ENCODE results near the gene SLC19A3. TPM values are rescaled to one million over a fixed set of nuclear protein-coding genes. Genes with fewer than 3 reads are reported as not detected.
"Not testable (repeated sequence)": the region's sequence is repeated elsewhere in the genome, so short reads cannot be mapped to it uniquely, and the experiment has no call there.

The SLC19A3 gene
- total RNA-seq (2014; rRNA removed; shearing (Covaris generic)), result not detected in 2 replicates
- polyA plus RNA-seq (2015; cell fraction: cytosol; rRNA removed), result 0.07 TPM in 1 of 2 replicates, not detected in the other
- 0.09 and 0.51 TPM in 2 replicates for polyA plus RNA-seq (2015; cell fraction: nucleus; rRNA removed)

GRCh38 chr2:227717687-227718567, at the start of gene SLC19A3:
TSS of gene SLC19A3 (minus strand) at chr2:227718028. CDS start at chr2:227702318, 15,710 bp downstream.
- DNase-seq (ENCODE audit: low read depth), result no peak

GRCh38 chr2:227766373-227766883, 48.6 kb upstream of the SLC19A3 start:
- DNase-seq (ENCODE audit: low read depth), result peak; percentile 73

GRCh38 chr2:227765788-227766372, 48.1 kb upstream of the SLC19A3 start:
- DNase-seq (ENCODE audit: low read depth), result no peak

- no peak for DNase-seq (ENCODE audit: low read depth)
Observed at GRCh38 chr2:227761740-227762476, 44.1 kb upstream of the SLC19A3 start.

GRCh38 chr2:227759411-227760118, 41.7 kb upstream of the SLC19A3 start:
- DNase-seq (ENCODE audit: low read depth), result no peak

GRCh38 chr2:227756261-227756660, 38.4 kb upstream of the SLC19A3 start:
- not testable (repeated sequence) for DNase-seq (ENCODE audit: low read depth)

GRCh38 chr2:227748079-227748478, 30.3 kb upstream of the SLC19A3 start:
- DNase-seq (ENCODE audit: low read depth), result no peak

- DNase-seq (ENCODE audit: low read depth), result no peak
Observed at GRCh38 chr2:227745594-227745993, 27.8 kb upstream of the SLC19A3 start, which contains the start of gene SCYGR8. TSS of gene SCYGR8 (plus strand) at chr2:227745894. CDS start at chr2:227745894, 0 bp downstream.

GRCh38 chr2:227740705-227741104, 22.9 kb upstream of the SLC19A3 start:
- not testable (repeated sequence) for DNase-seq (ENCODE audit: low read depth)

- no peak for DNase-seq (ENCODE audit: low read depth)
Observed at GRCh38 chr2:227739351-227739750, 21.5 kb upstream of the SLC19A3 start.

GRCh38 chr2:227728035-227728434, 10.2 kb upstream of the SLC19A3 start, which contains the start of gene SCYGR7:
TSS of gene SCYGR7 (plus strand) at chr2:227728335. CDS start at chr2:227728335, 0 bp downstream.
- DNase-seq (ENCODE audit: low read depth), result no peak

- DNase-seq (ENCODE audit: low read depth), result no peak
Observed at GRCh38 chr2:227724394-227725039, 6.7 kb upstream of the SLC19A3 start, which contains the start of gene SCYGR6. TSS of gene SCYGR6 (minus strand) at chr2:227724757. CDS start at chr2:227724757, 0 bp downstream.

GRCh38 chr2:227722821-227723220, 5.0 kb upstream of the SLC19A3 start:
- not testable (repeated sequence) for DNase-seq (ENCODE audit: low read depth)

GRCh38 chr2:227720680-227721079, 2.9 kb upstream of the SLC19A3 start:
- DNase-seq (ENCODE audit: low read depth), result no peak

GRCh38 chr2:227719641-227720040, 1.8 kb upstream of the SLC19A3 start:
- DNase-seq (ENCODE audit: low read depth), result no peak

GRCh38 chr2:227716501-227716900, 1.3 kb downstream of the SLC19A3 start:
- no peak for DNase-seq (ENCODE audit: low read depth)

GRCh38 chr2:227713291-227713690, 4.5 kb downstream of the SLC19A3 start:
- DNase-seq (ENCODE audit: low read depth), result no peak

GRCh38 chr2:227710986-227711385, 6.8 kb downstream of the SLC19A3 start:
- DNase-seq (ENCODE audit: low read depth), result no peak

- DNase-seq (ENCODE audit: low read depth), result no peak
Observed at GRCh38 chr2:227707390-227707789, 10.4 kb downstream of the SLC19A3 start.

GRCh38 chr2:227706859-227707258, 11.0 kb downstream of the SLC19A3 start:
- no peak for DNase-seq (ENCODE audit: low read depth)
